CD14-positive monocyte (primary cell): ENCODE results near the gene GPBP1L1. TPM values are rescaled to one million over a fixed set of nuclear protein-coding genes. Genes with fewer than 3 reads are reported as not detected.
A peak's percentile ranks its signal among the peaks of the same experiment; 100 is the strongest.

Source experiments
- DNase-seq, 3 donors: peaks; one replicate each; pipeline ENCODE4 v3.0.0-alpha.2; 2011 to 2022
- H2AFZ ChIP-seq: 2 replicates; pipeline ENCODE4 v1.6.0; 2012; ENCODE audit warnings: mild to moderate bottlenecking, low read depth, low read length, inconsistent platforms; ENCODE audit not compliant: insufficient read depth, poor library complexity, severe bottlenecking
- H3K27ac ChIP-seq, 2 donors: 1 replicate in 1 of 2; 2 replicates in 1 of 2; pipeline ENCODE4 v1.5.1; 2012 to 2013; ENCODE audit warnings: low read length in 2 of 2, control low read depth in 1 of 2, inconsistent platforms in 1 of 2, low read depth in 1 of 2, mild to moderate bottlenecking in 1 of 2
- H3K27me3 ChIP-seq, 2 donors: one replicate each; pipeline versions ENCODE4 v1.6.0 to v1.6.1; 2011 to 2013; ENCODE audit warnings: low read length in 2 of 2; ENCODE audit not compliant: control insufficient read depth in 2 of 2, insufficient read depth in 2 of 2
- H3K36me3 ChIP-seq, 2 donors: replicated peaks in 1 of 2; 1 replicate in 1 of 2; 2 replicates in 1 of 2; pipeline versions ENCODE4 v1.5.1 to v1.6.1; 2012 to 2013; ENCODE audit warnings: low read length in 2 of 2, control low read depth in 1 of 2, inconsistent platforms in 1 of 2, mild to moderate bottlenecking in 1 of 2; ENCODE audit not compliant: insufficient read depth in 2 of 2, control insufficient read depth in 1 of 2
- H3K4me1 ChIP-seq, 2 donors: 1 replicate in 1 of 2; 2 replicates in 1 of 2; pipeline versions ENCODE4 v1.5.1 to v1.6.1; 2012 to 2013; ENCODE audit warnings: low read length in 2 of 2, control low read depth in 1 of 2, inconsistent platforms in 1 of 2, mild to moderate bottlenecking in 1 of 2, moderate library complexity in 1 of 2; ENCODE audit not compliant: insufficient read depth in 2 of 2, control insufficient read depth in 1 of 2
- H3K4me2 ChIP-seq: replicated peaks from 2 replicates; pipeline ENCODE3; 2012; ENCODE audit warnings: low read length, moderate library complexity, mild to moderate bottlenecking; ENCODE audit not compliant: poor library complexity, severe bottlenecking; ENCODE audit errors: extremely low read depth
- H3K4me3 ChIP-seq, 3 experiments: fragments of 200-600 bp in 1 of 3; sonication (generic) in 1 of 3; replicated peaks in 1 of 3; 1 replicate in 2 of 3; 2 replicates in 1 of 3; pipeline ENCODE4 v1.5.1; 2011 to 2013; ENCODE audit warnings: low read length in 3 of 3, mild to moderate bottlenecking in 3 of 3, control low read depth in 2 of 3, low read depth in 2 of 3, inconsistent platforms in 1 of 3, moderate library complexity in 1 of 3
- H3K79me2 ChIP-seq: 2 replicates; pipeline ENCODE4 v1.6.0; 2012; ENCODE audit warnings: mild to moderate bottlenecking, control low read depth, inconsistent platforms, low read length, moderate library complexity; ENCODE audit not compliant: insufficient read depth
- H3K9ac ChIP-seq: 2 replicates; pipeline ENCODE4 v1.6.0; 2017; ENCODE audit warnings: low read length, mild to moderate bottlenecking; ENCODE audit not compliant: insufficient read depth, poor library complexity, severe bottlenecking
- H3K9me3 ChIP-seq, 2 donors: replicated peaks in 1 of 2; 1 replicate in 1 of 2; 2 replicates in 1 of 2; pipeline versions ENCODE4 v1.5.1 to v1.6.1; 2012 to 2013; ENCODE audit warnings: low read length in 2 of 2, control low read depth in 1 of 2; ENCODE audit not compliant: control insufficient read depth in 1 of 2, insufficient read depth in 1 of 2
- H4K20me1 ChIP-seq: 2 replicates; pipeline ENCODE4 v1.6.0; 2012; ENCODE audit warnings: mild to moderate bottlenecking, low read length, control low read depth, moderate library complexity; ENCODE audit not compliant: insufficient read depth
- H3K27ac Mint-ChIP-seq, 7 donors: one replicate each; pipeline ENCODE4 v1.8.0; 2020; ENCODE audit warnings: mild to moderate bottlenecking in 7 of 7, mixed read lengths in 7 of 7, moderate library complexity in 6 of 7, inconsistent platforms in 2 of 7
- H3K27me3 Mint-ChIP-seq, 3 donors: one replicate each; pipeline ENCODE4 v1.8.0; 2021 to 2022; ENCODE audit warnings: low read depth in 3 of 3, mild to moderate bottlenecking in 3 of 3, mixed read lengths in 3 of 3, moderate library complexity in 3 of 3, inconsistent platforms in 1 of 3
- H3K36me3 Mint-ChIP-seq, 2 donors: one replicate each; pipeline ENCODE4 v1.8.0; 2020; ENCODE audit warnings: mixed read lengths in 2 of 2, inconsistent platforms in 1 of 2, mild to moderate bottlenecking in 1 of 2
- H3K4me1 Mint-ChIP-seq: one replicate; pipeline ENCODE4 v1.8.0; 2020; ENCODE audit warnings: mild to moderate bottlenecking, mixed read lengths
- H3K4me3 Mint-ChIP-seq, 2 donors: one replicate each; pipeline ENCODE4 v1.8.0; 2020; ENCODE audit warnings: mild to moderate bottlenecking in 2 of 2, mixed read lengths in 2 of 2, moderate library complexity in 1 of 2
- H3K9me3 Mint-ChIP-seq, 7 donors: one replicate each; pipeline ENCODE4 v1.8.0; 2020 to 2022; ENCODE audit warnings: mixed read lengths in 7 of 7, mild to moderate bottlenecking in 6 of 7, moderate library complexity in 6 of 7, inconsistent platforms in 2 of 7
- WGBS: methylation state at CpG from one replicate; pipeline ENCODE4 v1.1.5; 2013; ENCODE audit warnings: missing lambda C conversion rate; ENCODE audit not compliant: insufficient coverage; 5-methylcytosine and 5-hydroxymethylcytosine counted together
- intact Hi-C, 2 donors: fragments of 100-400 bp; cut with micrococcal nuclease; formaldehyde crosslinking; loops; one replicate each; pipeline versions ENCODE4 v1.15.0 to v1.15.1; 2023
- polyA plus RNA-seq, 3 donors: library from polyadenylated mRNA; depleted of rRNA in 1 of 3; unstranded in 2 of 3; stranded (reverse) in 1 of 3; fragments of 300-500 nt in 2 of 3; fragments of >200 nt in 1 of 3; fragmentation: Illumina TruSeq in 2 of 3; gene quantifications; 1 replicate in 2 of 3; 2 replicates in 1 of 3; pipeline ENCODE4 v1.2.3, GENCODE V29; 2012 to 2021
- TF ChIP-seq, protein P1 (sequence below): fragments of 200-600 bp; IDR thresholded peaks from one replicate; pipeline ENCODE4 v1.8.0; 2022; ENCODE audit warnings: antibody characterized with exemption, mild to moderate bottlenecking

Gene GPBP1L1
- polyA plus RNA-seq, 3 donors = 71.6 to 93.3 (median 79.5) TPM

DNA sequence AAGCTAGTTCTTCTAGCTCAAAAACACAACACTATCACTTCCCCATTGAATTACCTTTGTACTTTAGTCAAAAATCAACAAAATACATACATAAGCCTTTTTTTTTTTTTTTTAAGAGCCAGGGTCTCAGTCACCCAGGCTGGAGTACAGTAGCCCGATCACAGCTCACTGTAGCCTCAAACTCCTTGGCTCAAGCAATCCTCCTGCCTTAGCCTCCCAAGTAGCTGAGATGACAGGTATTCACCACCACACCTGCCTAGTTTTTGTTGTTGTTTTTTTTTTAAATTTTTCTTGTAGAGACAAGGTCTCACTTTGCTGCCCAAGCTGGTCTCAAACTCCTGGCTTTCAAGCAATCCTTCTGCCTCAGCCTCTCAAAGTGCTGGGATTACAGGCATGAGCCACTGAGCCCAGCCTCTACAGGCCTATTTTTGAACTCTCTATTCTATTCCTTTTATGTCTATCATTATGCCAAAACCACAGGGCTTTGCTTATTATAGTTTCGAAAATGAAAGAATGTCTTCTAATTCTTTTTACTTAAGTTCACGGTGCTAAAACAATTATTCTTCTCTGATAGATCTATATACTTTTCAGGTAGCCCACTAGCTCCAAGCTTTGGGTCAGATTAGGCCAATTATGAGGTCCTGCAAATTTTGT lies 29.6 kb downstream of the GPBP1L1 start:
- Histone ChIP-seq H4K20me1 (peaks cover 93% of the 10 kb centered on the region), H3K9ac (no peak overlapping the region), H3K9me3 (no peaks in the 10 kb centered on the region), H3K79me2 (peaks cover 67% of the 10 kb centered on the region), H3K36me3 (peaks cover 94 to 98% of the 10 kb centered on the region in 2 donors), H3K27ac (no peak overlapping the region), H2AFZ (no peak overlapping the region), H3K4me2 (no peak overlapping the region), H3K4me3 (no peak overlapping the region), H3K4me1 (no peaks in the 10 kb centered on the region), H3K27me3 (no peaks in the 10 kb centered on the region)
- H3K27ac Mint-ChIP-seq = peak overlapping the region in 2 of 7 donors; percentile 30 to 56
- H3K36me3 Mint-ChIP-seq = peaks cover 75 to 88% of the 10 kb centered on the region in 2 donors
- H3K9me3 Mint-ChIP-seq = no peaks in the 10 kb centered on the region
- no peak for DNase-seq
- no peak overlapping the region for H3K4me3 Mint-ChIP-seq
- H3K27me3 Mint-ChIP-seq = no peaks in the 10 kb centered on the region
- WGBS = no CpG with 5 or more reads among the region's 3 CpGs
- intact Hi-C loops = no loop called here
- TF ChIP-seq, protein P1, sequence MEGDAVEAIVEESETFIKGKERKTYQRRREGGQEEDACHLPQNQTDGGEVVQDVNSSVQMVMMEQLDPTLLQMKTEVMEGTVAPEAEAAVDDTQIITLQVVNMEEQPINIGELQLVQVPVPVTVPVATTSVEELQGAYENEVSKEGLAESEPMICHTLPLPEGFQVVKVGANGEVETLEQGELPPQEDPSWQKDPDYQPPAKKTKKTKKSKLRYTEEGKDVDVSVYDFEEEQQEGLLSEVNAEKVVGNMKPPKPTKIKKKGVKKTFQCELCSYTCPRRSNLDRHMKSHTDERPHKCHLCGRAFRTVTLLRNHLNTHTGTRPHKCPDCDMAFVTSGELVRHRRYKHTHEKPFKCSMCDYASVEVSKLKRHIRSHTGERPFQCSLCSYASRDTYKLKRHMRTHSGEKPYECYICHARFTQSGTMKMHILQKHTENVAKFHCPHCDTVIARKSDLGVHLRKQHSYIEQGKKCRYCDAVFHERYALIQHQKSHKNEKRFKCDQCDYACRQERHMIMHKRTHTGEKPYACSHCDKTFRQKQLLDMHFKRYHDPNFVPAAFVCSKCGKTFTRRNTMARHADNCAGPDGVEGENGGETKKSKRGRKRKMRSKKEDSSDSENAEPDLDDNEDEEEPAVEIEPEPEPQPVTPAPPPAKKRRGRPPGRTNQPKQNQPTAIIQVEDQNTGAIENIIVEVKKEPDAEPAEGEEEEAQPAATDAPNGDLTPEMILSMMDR = no peak
- no peaks in the 10 kb centered on the region for H3K4me1 Mint-ChIP-seq

DNA sequence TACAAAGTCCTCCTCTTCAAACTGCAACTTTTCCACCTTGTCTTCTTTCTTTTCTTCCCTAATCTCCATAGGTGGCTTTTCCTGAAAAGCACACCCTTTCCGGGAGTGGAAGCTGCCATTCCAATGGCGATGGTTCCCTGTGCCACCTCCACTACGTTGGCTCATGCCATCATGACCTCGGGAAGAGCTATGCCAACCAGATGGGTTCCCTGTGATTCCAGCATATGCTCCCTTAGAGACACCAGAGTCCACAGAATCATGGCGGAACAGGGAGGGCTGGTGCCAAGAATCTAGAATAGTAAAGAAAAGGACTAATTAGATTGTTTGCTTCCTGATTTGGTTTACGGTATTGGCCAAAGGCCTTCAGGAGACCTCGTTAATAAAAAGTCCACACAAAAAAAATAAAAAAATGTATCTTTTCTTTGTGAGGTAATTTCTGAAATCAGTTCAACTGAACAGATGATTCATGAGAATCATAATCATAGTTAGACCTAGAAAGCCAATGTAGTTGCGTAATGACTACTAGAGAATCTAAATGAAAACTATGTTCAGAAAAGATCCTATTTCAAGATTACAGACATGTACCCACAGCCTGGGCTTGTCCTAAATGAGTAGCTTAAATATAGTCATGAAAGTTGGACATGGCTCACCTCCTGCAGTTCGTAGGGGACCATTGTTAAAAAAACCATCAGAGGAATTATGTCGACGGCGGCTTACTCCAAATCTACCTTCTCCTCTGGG lies 31.6 kb downstream of the GPBP1L1 start:
- Mint-ChIP-seq H3K4me3 (no peak overlapping the region), H3K4me1 (no peaks in the 10 kb centered on the region), H3K9me3 (no peaks in the 10 kb centered on the region), H3K27me3 (no peaks in the 10 kb centered on the region), H3K36me3 (peaks cover 80 to 92% of the 10 kb centered on the region in 2 donors), H3K27ac (peak overlapping the region in 1 of 7 donors; percentile 78)
- TF ChIP-seq, protein P1 = no peak
- Histone ChIP-seq H3K4me2 (no peak overlapping the region), H3K9me3 (no peaks in the 10 kb centered on the region), H3K27ac (peak overlapping the region in 1 of 2 donors; percentile 6), H3K4me3 (no peak overlapping the region), H2AFZ (no peak overlapping the region), H3K27me3 (no peaks in the 10 kb centered on the region), H3K36me3 (peaks cover 97 to 99% of the 10 kb centered on the region in 2 donors), H3K9ac (no peak overlapping the region), H4K20me1 (peaks cover 93% of the 10 kb centered on the region), H3K79me2 (peaks cover 66% of the 10 kb centered on the region), H3K4me1 (no peaks in the 10 kb centered on the region)
- intact Hi-C loops = no loop called here
- 100% methylated on average over 6 of the region's 12 CpGs for WGBS
- no peak for DNase-seq
